PC-9 (cell line): ENCODE measurements around the gene CFAP61. TPM values are rescaled to one million over a fixed set of nuclear protein-coding genes. Genes with fewer than 3 reads are reported as not detected.

Experiments used
- BruUV-seq: library from RNA; stranded (reverse); fragments of 400-500 nt; replicated peaks from 2 replicates; lab custom pipeline; 2021; lab: Mats Ljungman, UMichigan
- CTCF ChIA-PET: fragments of 300-600 bp; sonication (Branson Sonifier 250); formaldehyde crosslinking; loops from one replicate; lab custom pipeline; 2022; ENCODE audit warnings: antibody characterized with exemption; lab: Charles Lee
- POLR2A ChIA-PET: fragments of 300-600 bp; sonication (Branson Sonifier 250); formaldehyde crosslinking; loops from one replicate; lab custom pipeline; 2022; ENCODE audit warnings: antibody characterized with exemption; ENCODE audit not compliant: unreplicated experiment; lab: Charles Lee
- DNase-seq, 2 experiments: peaks; one replicate each; pipeline versions ENCODE4 v3.0.0 to v3.0.0-alpha.2; 2015 to 2022; ENCODE audit warnings: mixed read lengths in 1 of 2
- H2AFZ ChIP-seq: fragments of 200-600 bp; sonication (generic); 2 replicates; pipeline ENCODE4 v1.8.1; 2017; ENCODE audit warnings: antibody characterized with exemption
- H3F3A ChIP-seq: fragments of 200-600 bp; sonication (generic); 2 replicates; pipeline ENCODE4 v1.8.1; 2017; ENCODE audit warnings: antibody characterized with exemption, mild to moderate bottlenecking, low read depth; ENCODE audit not compliant: insufficient read depth
- H3K27ac ChIP-seq: fragments of 200-600 bp; sonication (generic); 2 replicates; pipeline ENCODE4 v1.6.1; 2016; ENCODE audit warnings: mixed run types
- H3K27me3 ChIP-seq: fragments of 200-600 bp; sonication (generic); 2 replicates; pipeline ENCODE4 v1.6.1; 2016; ENCODE audit warnings: low read depth, mixed run types; ENCODE audit not compliant: insufficient read depth
- H3K36me3 ChIP-seq: fragments of 200-600 bp; sonication (generic); 2 replicates; pipeline ENCODE4 v1.6.1; 2016; ENCODE audit warnings: low read depth, mixed run types
- H3K4me1 ChIP-seq: fragments of 200-600 bp; sonication (generic); replicated peaks from 2 replicates; pipeline ENCODE4 v1.6.1; 2016; ENCODE audit warnings: mixed run types; ENCODE audit not compliant: insufficient read depth
- H3K4me2 ChIP-seq: fragments of 200-600 bp; sonication (generic); 2 replicates; pipeline ENCODE4 v1.6.1; 2017; ENCODE audit warnings: mixed run types
- H3K4me3 ChIP-seq: fragments of 200-600 bp; sonication (generic); 2 replicates; pipeline ENCODE4 v1.6.1; 2016; ENCODE audit warnings: mixed run types
- H3K79me2 ChIP-seq: fragments of 200-600 bp; sonication (generic); 2 replicates; pipeline ENCODE4 v1.6.1; 2017; ENCODE audit warnings: low read depth, mixed run types
- H3K9me2 ChIP-seq: fragments of 200-600 bp; sonication (generic); 2 replicates; pipeline ENCODE4 v1.8.1; 2017; ENCODE audit warnings: mild to moderate bottlenecking; ENCODE audit not compliant: insufficient read depth
- H3K9me3 ChIP-seq: fragments of 200-600 bp; sonication (generic); 2 replicates; pipeline ENCODE4 v1.8.1; 2016; ENCODE audit warnings: low read depth; ENCODE audit not compliant: insufficient read depth
- H4K20me1 ChIP-seq: fragments of 200-600 bp; sonication (generic); 2 replicates; pipeline ENCODE4 v1.8.1; 2017; ENCODE audit not compliant: insufficient read depth
- CTCF ChIP-seq: fragments of 200-600 bp; sonication (generic); conservative IDR thresholded peaks from 2 replicates; pipeline ENCODE4 v1.6.1; 2017; ENCODE audit warnings: mixed run types, antibody characterized with exemption, mild to moderate bottlenecking, moderate library complexity
- EZH2 ChIP-seq: fragments of 200-600 bp; sonication (generic); IDR thresholded peaks from 2 replicates; pipeline ENCODE4 v1.8.0; 2017; ENCODE audit warnings: antibody characterized with exemption, low read depth
- intact Hi-C: fragments of 100-400 bp; cut with micrococcal nuclease; formaldehyde crosslinking; loops from one replicate; pipeline ENCODE4 v1.10.0; 2022; ENCODE audit not compliant: unreplicated experiment
- total RNA-seq: library from RNA; stranded (reverse); gene quantifications from 2 replicates; pipeline ENCODE4 v1.2.3, GENCODE V29; 2021

The CFAP61 gene
- total RNA-seq, 1 experiment from 2014 or later: 2.6 TPM

- no TSS peak for BruUV-seq
- CTCF ChIA-PET: no interaction called here
- Histone ChIP-seq H3K27ac (no peak overlapping the region), H3K36me3 (no peaks in the 10 kb centered on the region), H2AFZ (no peak overlapping the region), H3K4me2 (no peak overlapping the region), H3K9me2 (no peaks in the 10 kb centered on the region), H3K4me3 (no peak overlapping the region), H3K9me3 (no peaks in the 10 kb centered on the region), H3F3A (no peaks in the 10 kb centered on the region), H3K27me3 (peaks cover 81% of the 10 kb centered on the region), H3K4me1 (no peaks in the 10 kb centered on the region), H4K20me1 (0 out of 2 replicates have a peak, but pooled peaks cover 3% of the 10 kb centered on the region), H3K79me2 (no peaks in the 10 kb centered on the region)
- DNase-seq: no peak
- POLR2A ChIA-PET: no interaction called here
- intact Hi-C loops: no loop called here
- no peak for TF ChIP-seq EZH2
- no peak for TF ChIP-seq CTCF
Measured at GRCh38 chr20:20210943-20211273, 158.6 kb downstream of the CFAP61 start.

- H3K9me3 ChIP-seq: no peaks in the 10 kb centered on the region
- H3K27me3 ChIP-seq: peaks cover 81% of the 10 kb centered on the region
- no peak for DNase-seq
- no peaks in the 10 kb centered on the region for H3K79me2 ChIP-seq
- H3K4me2 ChIP-seq: no peak overlapping the region
- H3K36me3 ChIP-seq: no peaks in the 10 kb centered on the region
- ChIA-PET POLR2A (no interaction called here), CTCF (no interaction called here)
- no peak overlapping the region for H3K4me3 ChIP-seq
- no peaks in the 10 kb centered on the region for H3K4me1 ChIP-seq
- 0 out of 2 replicates have a peak, but pooled peaks cover 3% of the 10 kb centered on the region for H4K20me1 ChIP-seq
- no TSS peak for BruUV-seq
- H3F3A ChIP-seq: no peaks in the 10 kb centered on the region
- no peak for TF ChIP-seq EZH2
- no peak for TF ChIP-seq CTCF
- H3K27ac ChIP-seq: no peak overlapping the region
- intact Hi-C loops: no loop called here
- H3K9me2 ChIP-seq: no peaks in the 10 kb centered on the region
- H2AFZ ChIP-seq: no peak overlapping the region
Measured at GRCh38 chr20:20211274-20211987, 159.1 kb downstream of the CFAP61 start.

- ChIA-PET POLR2A (no interaction called here), CTCF (no interaction called here)
- Histone ChIP-seq H3K4me3 (no peak overlapping the region), H3K27ac (no peak overlapping the region), H3K9me3 (no peaks in the 10 kb centered on the region), H2AFZ (no peak overlapping the region), H3K9me2 (no peaks in the 10 kb centered on the region), H3F3A (no peaks in the 10 kb centered on the region), H3K27me3 (peaks cover 80% of the 10 kb centered on the region), H4K20me1 (0 out of 2 replicates have a peak, but pooled peaks cover 3% of the 10 kb centered on the region), H3K79me2 (no peaks in the 10 kb centered on the region), H3K4me2 (no peak overlapping the region), H3K36me3 (no peaks in the 10 kb centered on the region), H3K4me1 (no peaks in the 10 kb centered on the region)
- DNase-seq: no peak
- TF ChIP-seq CTCF (no peak), EZH2 (no peak)
- intact Hi-C loops: no loop called here
- no TSS peak for BruUV-seq
Measured at GRCh38 chr20:20211988-20212518, 159.7 kb downstream of the CFAP61 start.
